Stimulated activated naive CD8-positive, alpha-beta T cell treated with anti-CD3 and anti-CD28 coated beads, Interleukin-15, amount 100 ng/mL, for 72 hours (primary cell): ENCODE measurements around the gene TBL3.
A peak's percentile ranks its signal among the peaks of the same experiment; 100 is the strongest.

Experiments
- ATAC-seq: fragments of 150-1000 bp; cut with Tn5 transposase; 2 replicates; pipeline ENCODE4 v1.10.0; 2021; ENCODE audit warnings: mild to moderate bottlenecking, moderate library complexity
- DNase-seq, 2 donors: peaks; one replicate each; pipeline ENCODE4 v3.0.0; 2021 to 2022
- H3K27ac Mint-ChIP-seq, 2 donors: one replicate each; pipeline ENCODE4 v1.8.0; 2022; ENCODE audit warnings: mild to moderate bottlenecking in 2 of 2, mixed read lengths in 2 of 2, moderate library complexity in 2 of 2
- H3K27me3 Mint-ChIP-seq: one replicate; pipeline ENCODE4 v1.8.0; 2022; ENCODE audit warnings: mixed read lengths
- H3K4me1 Mint-ChIP-seq: one replicate; pipeline ENCODE4 v1.8.0; 2022; ENCODE audit warnings: mild to moderate bottlenecking, mixed read lengths
- H3K4me3 Mint-ChIP-seq, 2 donors: one replicate each; pipeline ENCODE4 v1.8.0; 2022; ENCODE audit warnings: mild to moderate bottlenecking in 2 of 2, mixed read lengths in 2 of 2, moderate library complexity in 1 of 2
- H3K9me3 Mint-ChIP-seq, 2 donors: one replicate each; pipeline ENCODE4 v1.8.0; 2022; ENCODE audit warnings: mixed read lengths in 2 of 2

Gene TBL3

GRCh38 chr16:1982013-1982433 lies 10.2 kb downstream of the TBL3 start:
- H3K9me3 Mint-ChIP-seq = no peaks in the 10 kb centered on the region
- H3K4me3 Mint-ChIP-seq = no peak overlapping the region
- H3K27ac Mint-ChIP-seq = no peak overlapping the region
- ATAC-seq (no peak), DNase-seq (no peak)
- H3K4me1 Mint-ChIP-seq = peaks cover 53% of the 10 kb centered on the region
- H3K27me3 Mint-ChIP-seq = peaks cover 46% of the 10 kb centered on the region

- peak overlapping the region; percentile 79 to 87 for H3K4me3 Mint-ChIP-seq
- ATAC-seq = no peak
- no peaks in the 10 kb centered on the region for H3K9me3 Mint-ChIP-seq
- peaks cover 53% of the 10 kb centered on the region for H3K4me1 Mint-ChIP-seq
- DNase-seq = no peak
- peaks cover 49% of the 10 kb centered on the region for H3K27me3 Mint-ChIP-seq
- H3K27ac Mint-ChIP-seq = no peak overlapping the region
Measured at GRCh38 chr16:1982991-1983543, 11.2 kb downstream of the TBL3 start.

GRCh38 chr16:1983544-1984346 lies 11.9 kb downstream of the TBL3 start, which contains the start of gene GFER:
Gene GFER, plus strand, starts transcription at chr16:1984193. Its CDS starts 26 bp downstream, at chr16:1984219.
- Mint-ChIP-seq H3K4me1 (peaks cover 53% of the 10 kb centered on the region), H3K9me3 (no peaks in the 10 kb centered on the region), H3K4me3 (peak within 1 kb of the TSS; percentile 79 to 87), H3K27me3 (peaks cover 56% of the 10 kb centered on the region), H3K27ac (peak within 1 kb of the TSS; percentile 57 to 71)
- DNase-seq (peak; percentile 82 to 84), ATAC-seq (peak; percentile 84)

DNA sequence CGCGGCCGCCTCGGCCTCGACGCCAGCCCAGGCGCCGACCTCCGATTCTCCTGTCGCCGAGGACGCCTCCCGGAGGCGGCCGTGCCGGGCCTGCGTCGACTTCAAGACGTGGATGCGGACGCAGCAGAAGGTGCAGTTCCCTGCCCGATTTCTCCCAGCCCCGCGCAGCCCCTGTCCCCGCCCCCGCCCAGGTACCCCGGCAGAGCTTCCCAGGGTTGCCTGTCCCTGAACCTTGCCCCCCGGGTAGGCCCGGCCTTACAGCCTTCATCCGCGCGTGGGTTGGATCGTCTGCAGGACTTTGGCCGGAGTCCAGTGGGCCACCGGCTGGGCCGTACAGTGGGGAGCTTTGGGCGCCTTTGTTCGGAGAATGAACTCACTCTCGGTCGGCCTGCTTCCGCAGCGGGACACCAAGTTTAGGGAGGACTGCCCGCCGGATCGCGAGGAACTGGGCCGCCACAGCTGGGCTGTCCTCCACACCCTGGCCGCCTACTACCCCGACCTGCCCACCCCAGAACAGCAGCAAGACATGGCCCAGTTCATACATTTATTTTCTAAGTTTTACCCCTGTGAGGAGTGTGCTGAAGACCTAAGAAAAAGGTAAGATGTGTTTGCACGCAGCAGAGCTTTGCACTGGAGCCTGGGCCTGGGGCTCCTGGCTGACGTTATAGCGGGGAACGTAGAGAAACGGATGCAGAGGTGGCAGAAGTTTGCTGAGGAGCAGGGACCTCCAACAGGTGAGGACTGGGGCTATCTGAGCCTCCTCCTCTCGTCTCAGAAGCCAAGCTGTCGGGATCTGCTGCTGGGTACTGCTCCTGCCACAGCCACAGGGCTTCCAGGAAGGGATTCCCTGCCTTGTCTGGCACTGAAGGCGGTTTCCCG lies 12.7 kb downstream of the TBL3 start:
- Mint-ChIP-seq H3K27ac (peak overlapping the region in 1 of 2 donors; percentile 57), H3K27me3 (peaks cover 62% of the 10 kb centered on the region)
- ATAC-seq = peak; percentile 32

DNA sequence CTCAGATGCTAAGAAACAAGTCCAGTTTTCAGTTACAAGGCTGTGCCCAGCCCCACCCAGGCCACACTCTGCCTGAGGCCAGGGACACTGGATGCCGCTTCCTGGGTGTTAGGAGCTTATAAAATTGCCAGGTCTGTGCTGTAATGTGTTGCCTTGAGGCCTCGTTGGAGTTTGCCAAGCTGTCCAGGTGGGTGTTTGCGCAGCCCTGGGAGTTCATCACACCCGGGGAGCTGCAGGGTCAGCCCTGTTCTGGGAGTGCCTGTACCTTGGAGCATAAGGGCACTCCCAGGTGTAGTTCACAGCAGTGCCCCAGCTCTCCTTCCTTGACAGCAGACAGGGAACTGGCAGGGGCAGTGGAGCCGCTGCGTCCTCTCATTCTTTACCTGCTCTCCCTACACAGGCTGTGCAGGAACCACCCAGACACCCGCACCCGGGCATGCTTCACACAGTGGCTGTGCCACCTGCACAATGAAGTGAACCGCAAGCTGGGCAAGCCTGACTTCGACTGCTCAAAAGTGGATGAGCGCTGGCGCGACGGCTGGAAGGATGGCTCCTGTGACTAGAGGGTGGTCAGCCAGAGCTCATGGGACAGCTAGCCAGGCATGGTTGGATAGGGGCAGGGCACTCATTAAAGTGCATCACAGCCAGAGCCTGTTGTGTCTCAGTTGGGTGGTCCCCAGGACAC lies 13.8 kb downstream of the TBL3 start:
- Mint-ChIP-seq H3K4me1 (peaks cover 56% of the 10 kb centered on the region), H3K27me3 (peaks cover 58% of the 10 kb centered on the region), H3K4me3 (peak overlapping the region; percentile 79 to 87), H3K27ac (no peak overlapping the region), H3K9me3 (no peaks in the 10 kb centered on the region)
- DNase-seq (no peak), ATAC-seq (no peak)

More for the DNA sequence above, 12.7 kb downstream of the TBL3 start:
- no peaks in the 10 kb centered on the region for H3K9me3 Mint-ChIP-seq
- H3K4me3 Mint-ChIP-seq = peak overlapping the region; percentile 79 to 87
- DNase-seq = no peak
- H3K4me1 Mint-ChIP-seq = peaks cover 61% of the 10 kb centered on the region

DNA sequence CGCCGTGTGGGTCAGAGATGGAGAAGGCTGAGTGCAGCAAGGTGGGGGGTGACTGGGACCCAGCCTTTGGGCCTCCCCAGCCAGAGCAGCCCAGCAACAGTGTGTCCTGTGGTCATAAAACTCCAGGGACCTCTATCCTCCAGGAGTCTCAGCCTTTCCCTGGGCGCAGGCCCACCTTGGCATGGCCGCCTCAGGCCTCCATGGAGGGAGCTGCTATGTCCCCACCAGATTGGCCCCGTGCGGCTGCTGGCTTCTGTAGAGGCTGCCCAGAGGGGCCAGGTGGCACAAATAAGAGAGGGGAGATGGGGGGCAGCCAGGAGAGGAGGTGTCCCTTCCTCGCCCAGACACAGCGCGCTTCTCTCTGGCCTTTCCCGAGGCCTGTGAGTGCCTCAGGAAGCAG lies 15.3 kb downstream of the TBL3 start:
- Mint-ChIP-seq H3K27me3 (peaks cover 44% of the 10 kb centered on the region), H3K4me3 (no peak overlapping the region), H3K4me1 (peaks cover 52% of the 10 kb centered on the region), H3K27ac (no peak overlapping the region), H3K9me3 (no peaks in the 10 kb centered on the region)
- DNase-seq (no peak), ATAC-seq (no peak)

- H3K4me1 Mint-ChIP-seq = peaks cover 51% of the 10 kb centered on the region
- ATAC-seq (no peak), DNase-seq (no peak)
- peaks cover 27% of the 10 kb centered on the region for H3K27me3 Mint-ChIP-seq
- peak within 1 kb of the TSS in 1 of 2 donors; percentile 62 for H3K27ac Mint-ChIP-seq
- H3K4me3 Mint-ChIP-seq = peak within 1 kb of the TSS; percentile 83 to 89
- no peaks in the 10 kb centered on the region for H3K9me3 Mint-ChIP-seq
Measured at GRCh38 chr16:1989209-1990100, 17.6 kb downstream of the TBL3 start, which contains the start of gene SYNGR3. Gene SYNGR3, plus strand, starts transcription at chr16:1989970. Its CDS starts 133 bp downstream, at chr16:1990103.

DNA sequence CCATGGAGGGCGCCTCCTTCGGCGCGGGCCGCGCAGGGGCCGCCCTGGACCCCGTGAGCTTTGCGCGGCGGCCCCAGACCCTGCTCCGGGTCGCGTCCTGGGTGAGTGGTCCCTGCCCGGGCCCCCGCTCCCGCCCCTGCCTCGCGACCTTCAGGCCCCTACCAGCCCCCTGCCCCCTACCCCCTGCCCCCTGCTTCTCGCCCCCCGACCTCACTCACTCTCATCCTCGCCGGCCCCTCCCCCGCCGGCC lies 18.2 kb downstream of the TBL3 start:
- no peak for ATAC-seq
- H3K27ac Mint-ChIP-seq = no peak overlapping the region
- no peak for DNase-seq
- H3K27me3 Mint-ChIP-seq = peaks cover 27% of the 10 kb centered on the region
- no peaks in the 10 kb centered on the region for H3K9me3 Mint-ChIP-seq
- H3K4me3 Mint-ChIP-seq = peak overlapping the region; percentile 83 to 89
- peaks cover 45% of the 10 kb centered on the region for H3K4me1 Mint-ChIP-seq

- peak overlapping the region; percentile 83 to 89 for H3K4me3 Mint-ChIP-seq
- DNase-seq (peak; percentile 43 to 50), ATAC-seq (peak; percentile 18)
- H3K9me3 Mint-ChIP-seq = no peaks in the 10 kb centered on the region
- peaks cover 40% of the 10 kb centered on the region for H3K4me1 Mint-ChIP-seq
- H3K27me3 Mint-ChIP-seq = peaks cover 27% of the 10 kb centered on the region
- peak overlapping the region; percentile 54 to 76 for H3K27ac Mint-ChIP-seq
Measured at GRCh38 chr16:1990351-1991134, 18.7 kb downstream of the TBL3 start.

GRCh38 chr16:1991135-1991551 lies 19.3 kb downstream of the TBL3 start:
- no peaks in the 10 kb centered on the region for H3K9me3 Mint-ChIP-seq
- peak overlapping the region; percentile 54 to 76 for H3K27ac Mint-ChIP-seq
- DNase-seq (peak; percentile 59 to 79), ATAC-seq (peak; percentile 69)
- H3K4me3 Mint-ChIP-seq = peak overlapping the region; percentile 83 to 89
- H3K4me1 Mint-ChIP-seq = peaks cover 37% of the 10 kb centered on the region
- peaks cover 27% of the 10 kb centered on the region for H3K27me3 Mint-ChIP-seq

- ATAC-seq = no peak
Measured at GRCh38 chr16:1991588-1991947, 19.7 kb downstream of the TBL3 start.

GRCh38 chr16:1991948-1992703 lies 20.3 kb downstream of the TBL3 start:
- no peaks in the 10 kb centered on the region for H3K9me3 Mint-ChIP-seq
- no peak overlapping the region for H3K27ac Mint-ChIP-seq
- peaks cover 27% of the 10 kb centered on the region for H3K27me3 Mint-ChIP-seq
- H3K4me3 Mint-ChIP-seq = peak overlapping the region; percentile 83 to 89
- ATAC-seq (peak; percentile 72), DNase-seq (peak; percentile 94 to 95)
- peaks cover 43% of the 10 kb centered on the region for H3K4me1 Mint-ChIP-seq

More at GRCh38 chr16:1991588-1991947, 19.7 kb downstream of the TBL3 start:
- Mint-ChIP-seq H3K27ac (peak overlapping the region in 1 of 2 donors; percentile 54), H3K9me3 (no peaks in the 10 kb centered on the region), H3K4me3 (peak overlapping the region; percentile 83 to 89), H3K27me3 (peaks cover 27% of the 10 kb centered on the region), H3K4me1 (peaks cover 37% of the 10 kb centered on the region)
- no peak for DNase-seq

GRCh38 chr16:1992704-1993317 lies 21.0 kb downstream of the TBL3 start:
- Mint-ChIP-seq H3K4me3 (no peak overlapping the region), H3K9me3 (no peaks in the 10 kb centered on the region), H3K4me1 (peaks cover 46% of the 10 kb centered on the region), H3K27me3 (peaks cover 26% of the 10 kb centered on the region), H3K27ac (no peak overlapping the region)
- ATAC-seq (no peak), DNase-seq (no peak)
